ENCODE data around the gene CRYBG3.
A peak's percentile ranks its signal among the peaks of the same experiment; 100 is the strongest.

Gene CRYBG3

GRCh38 chr3:97882975-97883598, 61.3 kb downstream of the CRYBG3 start:
- Histone ChIP-seq H3K36me3 (ENCODE audit: low read depth) (peaks cover 24% of the 10 kb centered on the region), H3K4me3 (ENCODE audit: severe bottlenecking) (no peak overlapping the region), H3K27ac (ENCODE audit: poor library complexity, severe bottlenecking) (peak overlapping the region; percentile 43), H3K4me1 (ENCODE audit: insufficient read depth, poor library complexity, severe bottlenecking) (peaks cover 16% of the 10 kb centered on the region), H3K9me3 (ENCODE audit: severe bottlenecking) (no peaks in the 10 kb centered on the region), H3K27me3 (ENCODE audit: insufficient read depth, poor library complexity, severe bottlenecking) (no peaks in the 10 kb centered on the region)
- ATAC-seq (ENCODE audit: low read depth) (peak; percentile 87), DNase-seq (ENCODE audit: low spot score) (no peak)
- no peak for TF ChIP-seq CTCF (IDR thresholded peaks at IDR 0.05; ENCODE audit: poor library complexity, severe bottlenecking)

GRCh38 chr3:97883736-97884135, 61.9 kb downstream of the CRYBG3 start:
- Histone ChIP-seq H3K27me3 (ENCODE audit: insufficient read depth, poor library complexity, severe bottlenecking) (no peaks in the 10 kb centered on the region), H3K4me1 (ENCODE audit: insufficient read depth, poor library complexity, severe bottlenecking) (peaks cover 16% of the 10 kb centered on the region), H3K36me3 (ENCODE audit: low read depth) (peaks cover 24% of the 10 kb centered on the region), H3K9me3 (ENCODE audit: severe bottlenecking) (no peaks in the 10 kb centered on the region), H3K4me3 (ENCODE audit: severe bottlenecking) (no peak overlapping the region), H3K27ac (ENCODE audit: poor library complexity, severe bottlenecking) (no peak overlapping the region)
- ATAC-seq (ENCODE audit: low read depth) (no peak), DNase-seq (ENCODE audit: low spot score) (no peak)
- no peak for TF ChIP-seq CTCF (IDR thresholded peaks at IDR 0.05; ENCODE audit: poor library complexity, severe bottlenecking)

GRCh38 chr3:97884586-97885123, 62.8 kb downstream of the CRYBG3 start:
- H3K9me3 ChIP-seq (ENCODE audit: severe bottlenecking) = no peaks in the 10 kb centered on the region
- H3K27me3 ChIP-seq (ENCODE audit: insufficient read depth, poor library complexity, severe bottlenecking) = no peaks in the 10 kb centered on the region
- peaks cover 22% of the 10 kb centered on the region for H3K36me3 ChIP-seq (ENCODE audit: low read depth)
- no peak for TF ChIP-seq CTCF (IDR thresholded peaks at IDR 0.05; ENCODE audit: poor library complexity, severe bottlenecking)
- peaks cover 16% of the 10 kb centered on the region for H3K4me1 ChIP-seq (ENCODE audit: insufficient read depth, poor library complexity, severe bottlenecking)
- no peak overlapping the region for H3K4me3 ChIP-seq (ENCODE audit: severe bottlenecking)
- no peak overlapping the region for H3K27ac ChIP-seq (ENCODE audit: poor library complexity, severe bottlenecking)
- ATAC-seq (ENCODE audit: low read depth) (no peak), DNase-seq (ENCODE audit: low spot score) (no peak)

GRCh38 chr3:97885931-97886824, 64.4 kb downstream of the CRYBG3 start:
- no peak for TF ChIP-seq CTCF (IDR thresholded peaks at IDR 0.05; ENCODE audit: poor library complexity, severe bottlenecking)
- no peak overlapping the region for H3K4me3 ChIP-seq (ENCODE audit: severe bottlenecking)
- H3K9me3 ChIP-seq (ENCODE audit: severe bottlenecking) = no peaks in the 10 kb centered on the region
- no peak overlapping the region for H3K27ac ChIP-seq (ENCODE audit: poor library complexity, severe bottlenecking)
- peaks cover 16% of the 10 kb centered on the region for H3K4me1 ChIP-seq (ENCODE audit: insufficient read depth, poor library complexity, severe bottlenecking)
- ATAC-seq (ENCODE audit: low read depth) = no peak
- peaks cover 7% of the 10 kb centered on the region; the same call in 1 of the 2 replicates for H3K36me3 ChIP-seq (ENCODE audit: low read depth)
- no peak for DNase-seq (ENCODE audit: low spot score)
- no peaks in the 10 kb centered on the region for H3K27me3 ChIP-seq (ENCODE audit: insufficient read depth, poor library complexity, severe bottlenecking)
